ENCODE measurements around the gene OR2AT4.

- TF ChIP-seq CTCF (IDR thresholded peaks at IDR 0.05) (no peak), POLR2AphosphoS5 (IDR thresholded peaks at IDR 0.05) (no peak), EP300 (IDR thresholded peaks at IDR 0.05) (no peak), POLR2A (IDR thresholded peaks at IDR 0.05) (no peak)
Observed at GRCh38 chr11:75105462-75105925, 8.8 kb upstream of the OR2AT4 start.

Measured in upper lobe of left lung (tissue), 4 donors.